HG03025 (cell line): Measurements from ENCODE around the gene ATP1A2.

Source experiments
- ATAC-seq: cut with Tn5 transposase; IDR thresholded peaks from one replicate; pipeline ENCODE4 v1.9.1; 2021; ENCODE audit warnings: mild to moderate bottlenecking, moderate library complexity; ENCODE audit not compliant: unreplicated experiment, low FRiP score

The ATP1A2 gene

GRCh38 chr1:160084771-160085321 is 30.7 kb upstream of the ATP1A2 start:
- no peak for ATAC-seq

DNA sequence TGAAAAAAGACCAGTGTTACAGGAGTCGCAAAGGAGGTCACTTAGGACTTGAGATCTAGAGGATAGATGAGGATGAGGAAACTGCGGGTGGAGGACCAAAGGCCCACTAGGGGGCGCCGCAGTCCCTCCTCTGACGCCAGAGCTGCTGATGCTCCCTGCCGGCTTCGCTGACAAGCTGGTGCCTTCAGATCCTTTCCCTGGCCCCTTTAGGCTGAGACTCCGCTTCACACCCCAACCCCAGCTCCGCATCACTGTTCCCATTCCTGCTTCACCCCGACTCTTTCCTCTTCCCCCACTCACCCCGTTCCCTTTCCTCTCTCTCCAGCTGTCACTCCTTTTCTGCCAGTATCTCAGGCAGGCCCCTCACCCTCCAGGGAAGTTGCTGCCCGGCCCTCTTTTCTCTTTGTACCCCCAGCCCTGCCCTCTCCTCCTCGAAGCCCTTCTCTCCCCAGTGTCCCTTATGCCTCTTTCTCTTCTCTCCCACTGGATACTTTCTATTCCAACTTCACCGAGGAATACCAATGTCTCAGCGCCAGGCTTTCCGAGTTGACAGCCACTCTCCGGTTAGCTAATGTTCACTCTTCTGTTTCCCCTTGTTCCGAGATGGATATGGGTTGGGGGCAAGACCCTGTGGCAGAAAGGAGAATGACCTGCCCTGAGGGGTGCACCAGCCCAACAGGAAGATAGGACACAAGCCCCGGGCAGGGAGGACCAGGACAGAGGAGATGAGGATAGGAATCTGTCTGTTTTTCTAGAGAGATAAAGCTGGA is 29.7 kb upstream of the ATP1A2 start:
- ATAC-seq: no peak

DNA sequence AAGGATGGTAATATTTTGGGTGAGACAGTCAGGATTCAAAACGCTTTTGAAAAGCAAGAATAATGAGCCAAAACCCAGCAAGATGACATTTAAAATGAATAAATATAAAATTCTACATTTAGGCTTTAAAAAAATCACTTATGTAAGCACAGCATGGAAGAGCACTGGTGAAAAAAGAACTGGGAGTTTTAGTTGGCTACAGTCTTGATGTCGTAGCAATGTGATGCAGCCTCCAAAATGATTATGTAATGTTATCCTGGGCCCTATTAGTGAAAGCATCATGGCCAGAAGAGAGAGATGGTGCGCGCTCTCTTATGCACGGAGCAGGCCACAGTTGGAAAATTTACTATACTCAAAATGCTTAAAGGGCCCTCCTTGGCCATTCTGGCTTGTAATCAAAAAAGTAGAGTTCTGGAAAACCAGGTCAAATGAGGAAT is 29.1 kb upstream of the ATP1A2 start:
- no peak for ATAC-seq

DNA sequence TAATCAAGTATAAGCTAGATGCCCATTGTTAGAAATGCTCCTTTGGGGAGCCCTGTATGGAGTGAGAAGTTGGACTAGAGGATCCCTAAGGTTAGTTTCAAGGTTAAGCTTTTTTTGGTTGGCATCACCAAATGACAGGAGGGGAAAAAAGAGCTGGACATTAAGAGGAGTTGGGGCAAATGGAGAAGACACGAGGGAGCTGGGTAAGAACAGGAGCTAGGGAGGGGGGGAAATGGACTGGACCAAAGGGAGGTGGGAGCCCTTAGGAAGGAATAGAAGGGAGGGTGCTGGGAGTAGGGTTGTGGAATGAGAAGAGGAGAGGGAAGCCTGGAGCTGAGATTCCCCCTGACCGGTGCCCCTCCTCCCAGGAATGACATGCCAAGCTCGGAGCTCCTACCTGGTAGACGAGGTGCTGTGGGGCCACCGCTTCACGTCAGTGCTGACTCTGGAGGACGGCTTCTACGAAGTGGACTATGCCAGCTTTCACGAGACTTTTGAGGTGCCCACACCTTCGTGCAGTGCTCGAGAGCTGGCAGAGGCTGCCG is 28.4 kb upstream of the ATP1A2 start:
- ATAC-seq: no peak

- ATAC-seq: no peak
Observed at GRCh38 chr1:160089883-160090282, 25.7 kb upstream of the ATP1A2 start.

- no peak for ATAC-seq
Observed at GRCh38 chr1:160090760-160091159, 24.8 kb upstream of the ATP1A2 start.

DNA sequence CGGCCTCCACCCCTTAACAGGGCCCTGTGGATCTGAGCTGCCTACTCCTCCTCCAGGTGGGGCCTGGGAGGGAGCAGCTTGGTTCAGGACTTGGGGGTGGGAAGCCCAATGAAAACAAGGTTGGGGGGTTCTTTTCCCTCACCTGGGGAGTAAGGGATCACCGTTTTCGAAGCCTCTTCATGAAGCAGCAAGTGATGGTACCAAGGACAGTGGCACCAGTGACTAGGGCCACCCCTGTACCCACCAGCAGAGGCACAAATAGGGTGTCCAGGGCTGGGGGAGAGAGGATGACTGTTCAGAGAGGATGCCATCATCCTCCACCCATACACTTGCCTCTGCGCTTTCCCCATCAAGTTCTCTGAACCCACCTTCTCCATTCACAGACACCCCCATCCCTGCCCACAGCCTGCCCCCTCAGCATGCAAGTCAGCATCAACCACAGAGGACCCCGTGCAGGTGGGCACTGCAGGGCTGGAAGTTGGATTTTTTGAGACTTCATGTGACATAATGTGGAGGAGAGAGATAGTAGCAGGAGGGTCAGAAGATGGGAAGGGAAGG is 23.8 kb upstream of the ATP1A2 start:
- ATAC-seq: no peak

GRCh38 chr1:160092366-160093068 is 23.0 kb upstream of the ATP1A2 start:
- ATAC-seq: no peak

DNA sequence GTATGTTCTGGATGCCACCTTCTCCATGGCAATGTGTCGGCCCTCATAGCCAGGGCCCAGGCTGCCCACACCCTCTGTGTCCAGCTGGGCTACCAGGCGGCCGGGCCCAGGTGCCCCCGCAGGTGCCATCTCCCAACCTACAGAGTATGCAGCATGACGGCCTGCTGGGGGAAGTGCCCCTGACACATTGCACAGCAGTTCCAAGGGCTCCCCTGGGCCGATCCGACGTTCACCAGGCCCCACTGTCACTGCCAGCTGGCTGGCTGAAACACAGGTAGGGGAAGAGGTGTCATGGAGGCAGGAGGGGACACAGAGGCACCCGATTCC is 22.5 kb upstream of the ATP1A2 start:
- no peak for ATAC-seq

DNA sequence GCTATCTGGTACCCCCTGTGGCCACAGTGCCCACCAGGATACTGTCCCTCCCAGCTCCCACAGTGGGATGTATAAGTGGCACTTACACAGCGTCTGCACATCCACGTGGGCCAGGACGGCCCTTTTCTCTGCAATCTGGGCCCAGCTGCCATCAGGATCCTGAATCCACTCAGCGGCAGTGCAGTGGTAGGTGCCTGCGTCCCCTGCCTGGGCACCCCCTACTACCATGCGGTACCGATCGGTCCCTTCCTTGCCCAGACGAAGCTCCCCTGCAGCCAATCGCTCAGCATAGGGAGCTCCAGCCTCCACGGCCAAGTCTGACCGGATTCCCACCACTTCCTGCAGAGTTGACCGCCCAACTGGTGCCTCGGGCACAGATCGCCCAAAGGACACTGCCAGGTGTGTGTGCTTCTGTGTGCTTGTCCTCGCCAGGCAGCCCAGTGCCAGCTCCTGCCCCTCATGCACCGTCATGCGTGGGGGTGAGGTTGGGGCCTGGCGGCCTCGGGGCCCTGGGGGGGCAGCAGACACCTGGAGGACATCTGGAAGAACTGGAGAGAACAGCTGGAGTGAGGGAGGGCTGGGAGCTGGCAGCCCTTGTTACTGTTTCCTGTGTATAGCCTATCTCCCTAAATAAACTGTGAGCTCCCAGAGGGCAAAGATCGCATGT is 21.8 kb upstream of the ATP1A2 start:
- ATAC-seq: no peak

GRCh38 chr1:160094291-160094625 is 21.3 kb upstream of the ATP1A2 start:
- ATAC-seq: no peak

GRCh38 chr1:160094806-160095205 is 20.8 kb upstream of the ATP1A2 start:
- no peak for ATAC-seq

DNA sequence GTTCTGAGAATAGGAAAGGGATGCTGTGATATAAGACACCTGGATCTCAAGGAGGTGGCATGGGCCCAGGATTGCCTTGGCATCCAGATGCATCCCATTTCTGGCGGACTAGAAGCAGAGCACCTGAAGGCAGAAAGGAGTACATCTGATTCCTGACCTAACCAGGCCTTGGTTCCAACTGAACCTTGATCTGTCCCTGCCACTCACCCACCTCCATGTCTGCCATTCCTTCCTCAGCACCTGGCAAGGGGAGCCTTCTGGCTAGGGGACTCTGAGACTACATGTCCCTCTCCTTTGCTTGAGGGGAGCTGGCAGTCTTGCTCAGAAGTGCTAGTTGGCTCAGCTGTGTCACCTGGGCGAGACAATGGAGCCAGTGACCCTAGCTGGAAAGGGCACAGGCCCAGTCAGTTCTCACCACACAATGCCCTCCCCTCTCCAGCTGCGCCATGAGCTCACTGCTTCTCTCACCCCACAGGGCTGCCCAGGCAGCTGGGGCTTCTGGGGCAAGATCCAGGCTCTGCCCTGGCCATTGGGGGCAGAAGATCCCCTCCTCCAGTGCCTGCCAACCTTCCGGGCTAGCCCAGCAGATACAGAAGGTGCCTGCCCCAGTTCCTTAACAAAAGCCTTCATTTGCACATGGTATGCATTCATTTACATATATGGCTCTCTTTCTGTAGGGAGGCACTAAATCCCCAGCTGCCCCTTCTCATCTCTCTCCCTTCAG is 20.0 kb upstream of the ATP1A2 start:
- ATAC-seq: no peak

GRCh38 chr1:160096274-160097116 is 19.1 kb upstream of the ATP1A2 start:
- ATAC-seq: no peak

GRCh38 chr1:160097151-160097910 is 18.2 kb upstream of the ATP1A2 start:
- ATAC-seq: no peak

- ATAC-seq: peak; percentile 37
Observed at GRCh38 chr1:160097911-160098851, 17.4 kb upstream of the ATP1A2 start, which contains the start of gene IGSF8. Gene IGSF8 (minus strand): TSS chr1:160098619. CDS start chr1:160098472, 147 bp downstream.

GRCh38 chr1:160098852-160099561 is 16.6 kb upstream of the ATP1A2 start:
- peak; percentile 75 for ATAC-seq
